Ovary (tissue), 3 donors: ENCODE data around the gene TTK.

Experiments
- EP300 ChIP-seq: sonication (generic); formaldehyde crosslinking; IDR thresholded peaks from one replicate; pipeline ENCODE4 v1.6.1; 2017; ENCODE audit warnings: antibody characterized with exemption
- POLR2A ChIP-seq: fragments of 450-650 bp; IDR thresholded peaks from one replicate; pipeline ENCODE4 v1.6.1; 2017; ENCODE audit warnings: antibody characterized with exemption, mild to moderate bottlenecking, moderate library complexity
- TF ChIP-seq, protein P1 (sequence below), 3 donors: fragments of 450-650 bp in 2 of 3; fragments of 200-600 bp in 1 of 3; IDR thresholded peaks; one replicate each; pipeline versions ENCODE4 v1.5.1 to v1.8.0; 2016 to 2022; ENCODE audit warnings: antibody characterized with exemption in 3 of 3, mild to moderate bottlenecking in 1 of 3
- donor health status: DM: no; HTN: no; CAD: no.

DNA sequence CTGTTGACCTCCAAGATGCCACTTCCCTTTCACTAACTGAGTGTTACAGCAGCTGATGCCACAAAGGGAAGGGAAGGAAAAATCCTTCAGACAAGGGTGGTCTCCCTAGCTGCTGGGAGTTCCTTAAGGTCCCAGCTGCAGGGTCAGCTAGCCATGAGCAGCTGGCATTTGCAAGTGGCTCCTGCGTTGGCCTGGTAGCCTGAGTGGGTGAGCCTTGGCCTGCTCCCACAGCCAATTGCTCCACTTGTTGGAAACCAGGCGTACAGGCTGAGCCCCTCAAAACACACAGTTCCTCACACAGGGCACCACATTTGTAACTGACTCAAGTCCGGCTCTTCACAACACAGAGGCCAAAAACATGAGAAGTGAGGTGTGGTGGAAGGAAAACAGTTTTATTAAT, 16.7 kb downstream of the TTK start:
- TF ChIP-seq, protein P1, sequence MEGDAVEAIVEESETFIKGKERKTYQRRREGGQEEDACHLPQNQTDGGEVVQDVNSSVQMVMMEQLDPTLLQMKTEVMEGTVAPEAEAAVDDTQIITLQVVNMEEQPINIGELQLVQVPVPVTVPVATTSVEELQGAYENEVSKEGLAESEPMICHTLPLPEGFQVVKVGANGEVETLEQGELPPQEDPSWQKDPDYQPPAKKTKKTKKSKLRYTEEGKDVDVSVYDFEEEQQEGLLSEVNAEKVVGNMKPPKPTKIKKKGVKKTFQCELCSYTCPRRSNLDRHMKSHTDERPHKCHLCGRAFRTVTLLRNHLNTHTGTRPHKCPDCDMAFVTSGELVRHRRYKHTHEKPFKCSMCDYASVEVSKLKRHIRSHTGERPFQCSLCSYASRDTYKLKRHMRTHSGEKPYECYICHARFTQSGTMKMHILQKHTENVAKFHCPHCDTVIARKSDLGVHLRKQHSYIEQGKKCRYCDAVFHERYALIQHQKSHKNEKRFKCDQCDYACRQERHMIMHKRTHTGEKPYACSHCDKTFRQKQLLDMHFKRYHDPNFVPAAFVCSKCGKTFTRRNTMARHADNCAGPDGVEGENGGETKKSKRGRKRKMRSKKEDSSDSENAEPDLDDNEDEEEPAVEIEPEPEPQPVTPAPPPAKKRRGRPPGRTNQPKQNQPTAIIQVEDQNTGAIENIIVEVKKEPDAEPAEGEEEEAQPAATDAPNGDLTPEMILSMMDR (IDR thresholded peaks at IDR 0.05), result no peak
- TF ChIP-seq POLR2A (no peak), EP300 (no peak)
